Activated T-cell treated with anti-CD3 and anti-CD28 coated beads, Interleukin-2, amount 50 U/mL, for 1 hour (primary cell): ENCODE results near the gene CLDND2.
"Not testable (repeated sequence)": the region's sequence is repeated elsewhere in the genome, so short reads cannot be mapped to it uniquely, and the experiment has no call there.

Experiments
- DNase-seq: peaks from one replicate; pipeline ENCODE4 v3.0.0-alpha.2; 2020

CLDND2 gene, protein sequence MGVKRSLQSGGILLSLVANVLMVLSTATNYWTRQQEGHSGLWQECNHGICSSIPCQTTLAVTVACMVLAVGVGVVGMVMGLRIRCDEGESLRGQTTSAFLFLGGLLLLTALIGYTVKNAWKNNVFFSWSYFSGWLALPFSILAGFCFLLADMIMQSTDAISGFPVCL

DNA sequence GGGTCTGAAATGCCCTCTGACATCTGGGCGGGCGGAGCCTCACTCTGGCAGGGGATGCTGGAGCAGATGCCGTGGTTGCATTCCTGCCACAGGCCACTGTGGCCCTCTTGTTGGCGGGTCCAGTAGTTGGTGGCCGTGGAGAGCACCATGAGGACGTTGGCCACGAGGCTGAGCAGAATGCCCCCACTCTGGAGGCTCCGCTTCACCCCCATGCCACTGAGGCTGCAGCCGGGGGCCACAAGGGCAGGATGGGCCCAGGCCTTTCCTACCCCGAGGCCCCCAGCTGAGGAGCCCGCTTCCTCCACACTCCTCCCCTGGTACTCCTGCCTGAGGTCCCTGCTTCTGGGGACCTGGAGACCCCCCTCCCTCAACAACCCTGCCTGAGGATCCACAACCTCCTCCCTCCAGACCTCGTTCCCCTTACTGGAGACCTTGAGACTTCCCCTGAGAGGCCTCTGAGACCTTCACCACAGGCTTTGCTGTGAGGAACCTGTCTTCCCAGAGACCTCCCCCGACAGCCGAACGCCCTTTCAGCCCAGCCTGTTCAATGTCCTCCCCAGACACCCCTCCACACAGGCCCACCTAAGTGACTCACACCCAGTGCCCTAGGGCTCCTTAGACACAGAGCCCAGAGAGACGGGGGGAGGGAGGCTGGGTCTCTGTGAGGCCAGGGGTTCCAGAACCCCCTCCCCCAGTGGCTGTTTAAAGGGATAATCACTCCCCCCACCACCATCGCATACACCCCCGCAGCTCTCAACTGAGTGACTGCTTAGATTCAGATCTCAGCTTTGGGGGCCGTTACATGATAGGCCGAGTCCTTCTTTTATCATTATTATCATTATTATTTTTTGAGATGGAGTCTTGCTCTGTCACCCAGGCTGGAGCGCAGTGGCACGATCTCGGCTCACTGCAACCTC, at the start of gene CLDND2:
CLDND2 (minus strand) TSS at position 638 of the 917 bp plus-strand sequence; CDS start at position 212, 426 bp downstream.
- peak; percentile 33 for DNase-seq

DNA sequence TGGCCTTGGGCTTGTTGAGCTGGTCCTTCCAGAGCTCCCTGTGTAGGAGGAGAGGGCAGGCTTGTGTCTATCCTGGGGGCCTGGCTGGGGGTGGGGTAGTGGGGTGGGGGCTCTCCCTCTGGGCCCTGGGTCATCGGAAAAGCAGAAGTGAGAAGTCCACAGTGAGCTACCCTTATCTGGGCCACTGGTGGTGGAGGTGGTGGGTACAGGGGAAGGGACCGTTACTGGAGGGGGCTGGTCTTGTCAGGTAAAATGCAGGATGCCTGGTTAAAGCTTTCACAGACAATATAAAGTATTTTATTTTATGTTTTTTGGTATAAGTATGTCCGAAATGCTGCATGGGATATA, 49.0 kb upstream of the CLDND2 start:
- no peak for DNase-seq

DNA sequence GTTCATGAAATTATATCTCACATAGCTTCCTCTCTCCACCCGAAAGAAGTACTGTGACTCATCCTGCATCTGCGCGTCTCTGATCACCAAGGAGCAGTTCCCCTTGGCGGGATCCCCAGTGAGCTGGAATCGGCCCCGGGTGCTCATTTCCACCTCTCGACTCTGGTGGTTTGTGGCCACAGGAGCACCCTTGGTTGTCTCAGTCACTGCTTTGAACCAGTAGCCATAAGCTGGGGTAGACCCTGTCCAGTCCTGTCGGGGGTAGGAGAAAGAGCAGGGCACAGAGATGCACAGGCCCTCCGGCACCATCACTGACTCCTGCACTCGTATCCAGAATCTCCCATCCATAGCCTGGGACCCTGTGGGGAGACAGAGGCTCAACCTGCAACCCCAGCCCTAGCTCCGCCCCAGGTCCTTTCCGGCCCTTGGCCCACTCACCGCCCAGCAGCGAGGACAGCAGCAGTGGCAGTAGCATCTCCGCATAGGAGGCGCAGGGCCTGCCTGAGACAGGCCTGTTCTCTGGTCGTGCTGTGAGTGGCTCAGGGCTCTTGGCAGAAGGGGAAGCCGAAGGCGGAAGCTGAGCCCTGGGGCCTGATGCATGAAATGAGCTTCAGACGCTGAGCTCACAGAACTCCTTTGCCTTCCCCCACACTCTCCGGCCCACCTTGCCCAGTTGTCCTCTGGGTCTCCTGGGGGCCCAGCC, 48.5 kb upstream of the CLDND2 start, which contains the start of gene SIGLEC10:
SIGLEC10 (minus strand) TSS at position 536 of the 703 bp plus-strand sequence; CDS start at position 475, 61 bp downstream.
- DNase-seq: no peak

DNA sequence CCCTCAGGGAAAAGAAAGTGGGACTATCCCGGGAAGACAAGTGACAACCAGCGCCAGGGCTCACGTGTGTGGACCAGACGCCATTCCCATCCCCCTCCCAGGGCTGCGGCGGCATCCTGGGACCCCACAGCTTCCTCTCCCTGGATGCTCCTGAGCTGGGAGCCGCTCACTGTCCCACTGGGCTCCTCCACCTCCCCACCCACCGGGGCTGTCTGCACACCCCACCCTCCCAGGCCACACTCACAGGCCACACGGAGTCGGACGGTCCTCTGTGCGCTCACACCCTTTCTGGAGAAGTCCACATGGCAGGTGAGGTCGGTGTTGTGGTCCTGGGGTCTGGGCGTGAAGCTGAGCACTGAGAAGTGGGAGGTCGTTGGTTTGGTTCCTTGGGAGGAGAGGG, 47.6 kb upstream of the CLDND2 start:
- DNase-seq: not testable (repeated sequence)

DNA sequence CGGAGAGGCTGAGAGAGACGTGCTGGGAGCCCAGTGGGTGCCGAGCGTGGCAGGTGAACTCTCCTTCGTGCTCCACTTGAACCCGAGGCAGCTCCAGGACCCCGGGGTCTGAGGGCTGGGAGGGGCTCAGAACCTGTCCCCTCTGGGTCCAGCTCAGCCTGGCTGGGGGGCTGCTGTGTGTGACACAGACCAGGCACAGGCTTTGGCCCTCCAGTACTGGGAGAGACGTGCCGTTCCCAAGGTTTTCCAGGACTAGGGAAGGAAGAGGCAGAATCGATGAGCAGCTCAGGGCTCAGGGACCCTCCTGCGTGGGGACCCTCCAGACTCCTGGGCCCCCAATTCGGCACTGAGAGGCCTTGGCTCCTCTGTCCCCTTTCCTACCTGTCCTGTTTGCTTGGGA, 46.4 kb upstream of the CLDND2 start:
- no peak for DNase-seq

DNA sequence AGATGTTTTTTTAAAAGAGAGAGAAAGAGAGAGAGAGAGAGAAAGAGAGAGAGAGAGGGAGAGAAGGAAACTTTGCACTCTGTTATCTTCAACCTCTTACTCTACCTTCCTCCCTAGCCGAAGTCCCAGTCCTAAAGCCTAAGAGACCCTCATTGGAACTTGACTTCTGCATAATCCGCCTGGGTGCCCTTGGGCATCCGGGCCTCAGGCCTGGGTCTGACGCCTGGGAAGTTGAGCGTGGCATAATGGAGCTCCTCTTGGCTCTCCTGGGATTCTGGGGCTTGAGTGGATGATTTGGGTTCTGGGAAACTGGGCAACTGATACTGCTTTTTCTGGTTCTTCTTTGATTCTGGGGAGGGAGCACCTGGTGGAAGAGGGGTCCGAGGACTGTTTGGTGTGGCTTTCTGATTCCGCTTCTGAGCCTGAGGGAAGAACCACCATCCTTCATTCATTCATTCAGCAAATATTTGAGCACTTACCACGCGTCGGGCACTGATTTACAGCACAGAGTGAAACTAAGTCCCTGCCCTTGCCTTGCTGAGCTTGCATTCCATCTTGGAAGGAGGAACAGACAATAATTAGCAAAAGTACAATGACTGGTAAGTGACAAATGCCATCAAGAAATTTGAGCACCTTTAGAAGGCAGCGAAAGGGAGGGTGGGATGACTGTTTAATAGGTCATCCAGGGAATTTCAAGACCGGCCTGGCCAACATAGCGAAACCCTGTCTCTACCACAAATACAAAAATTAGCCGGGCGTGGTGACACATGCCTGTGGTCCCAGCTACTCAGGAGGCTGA, 42.3 kb upstream of the CLDND2 start:
- no peak for DNase-seq

DNA sequence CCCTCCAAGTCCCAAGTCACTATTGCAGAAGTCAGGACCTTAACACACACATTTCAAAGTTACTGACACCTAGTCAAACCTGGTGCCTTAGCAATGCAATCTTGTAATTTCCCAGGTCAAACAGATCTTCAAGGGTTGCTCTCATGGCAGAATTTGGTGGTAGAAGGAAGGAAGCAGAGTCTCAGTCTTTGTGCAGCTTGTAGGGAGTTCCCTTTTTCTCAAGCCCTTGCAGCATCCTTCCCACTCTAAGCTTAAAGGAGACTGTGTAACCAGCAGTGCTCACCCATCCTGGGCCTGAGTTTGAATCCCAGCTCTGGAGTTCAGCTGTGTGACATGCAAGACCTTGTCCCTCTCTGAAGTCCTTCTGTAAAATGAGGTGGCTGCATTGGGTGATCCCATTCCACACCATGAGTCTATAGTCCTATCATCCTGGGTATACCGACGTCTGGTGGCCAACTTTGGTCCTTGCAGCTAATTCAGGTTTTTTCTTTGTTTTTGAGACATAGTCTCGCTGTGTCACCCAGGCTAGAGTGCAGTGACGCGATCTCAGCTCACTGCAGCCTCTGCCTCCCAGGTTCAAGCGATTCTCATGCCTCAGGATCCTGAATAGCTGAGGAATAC, 38.8 kb upstream of the CLDND2 start:
- DNase-seq: no peak

DNA sequence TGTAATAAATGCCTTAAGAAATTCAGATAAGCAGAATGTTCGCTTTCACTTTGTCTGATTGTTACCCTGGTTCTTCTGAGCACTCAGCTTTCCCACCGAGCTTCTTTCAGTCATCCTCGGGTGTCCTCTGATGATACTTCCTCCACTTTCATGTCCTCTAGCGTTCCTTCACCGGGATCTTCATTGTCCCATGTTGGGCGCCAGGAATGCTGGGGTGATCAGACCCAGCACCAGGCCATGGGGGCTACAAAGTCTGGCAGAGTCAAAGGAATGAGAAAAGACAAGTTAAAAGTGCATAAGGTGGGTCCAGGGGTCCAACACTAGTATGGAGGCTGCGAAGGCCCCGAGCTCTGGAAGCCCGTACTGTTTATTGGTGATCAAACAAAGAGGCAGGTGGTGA, 33.3 kb upstream of the CLDND2 start:
- DNase-seq: no peak

DNA sequence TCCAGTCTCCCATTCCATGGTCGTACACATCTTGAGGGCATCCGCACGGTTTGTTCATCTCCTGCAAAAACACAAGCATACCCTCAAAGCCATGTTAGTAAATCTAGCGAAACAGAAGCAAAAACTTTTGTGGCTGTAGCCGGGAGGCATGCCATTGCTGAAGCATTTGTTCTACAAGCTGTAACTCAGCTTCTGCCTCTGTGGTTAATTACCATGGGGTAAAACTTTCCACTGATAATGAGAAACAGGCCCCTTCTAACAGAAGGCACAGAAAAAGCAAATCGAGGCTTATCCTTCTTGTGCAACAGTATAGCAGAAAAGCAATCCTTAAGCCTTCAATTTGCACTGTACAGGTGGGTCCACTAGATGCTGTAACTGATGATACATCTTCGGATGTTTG, 31.1 kb upstream of the CLDND2 start:
- not testable (repeated sequence) for DNase-seq

DNA sequence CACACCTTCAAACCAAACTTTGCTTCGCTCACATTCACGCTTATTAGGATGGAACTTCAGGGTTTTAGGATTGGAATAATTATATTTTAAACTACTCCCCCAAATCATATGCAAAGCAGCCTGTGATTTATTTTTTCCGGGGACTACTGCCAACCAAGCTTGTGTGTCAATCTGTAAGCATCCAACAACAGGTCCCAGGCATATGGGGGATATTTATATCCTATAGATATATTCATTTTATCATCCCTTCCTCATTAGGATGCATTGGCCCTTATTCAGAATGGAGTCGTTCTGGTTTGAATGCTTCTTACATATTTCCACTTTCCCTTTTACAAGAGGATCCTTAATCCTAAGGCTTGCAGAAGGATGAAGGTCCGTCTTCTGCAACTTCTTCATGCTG, 30.4 kb upstream of the CLDND2 start:
- DNase-seq: no peak

DNA sequence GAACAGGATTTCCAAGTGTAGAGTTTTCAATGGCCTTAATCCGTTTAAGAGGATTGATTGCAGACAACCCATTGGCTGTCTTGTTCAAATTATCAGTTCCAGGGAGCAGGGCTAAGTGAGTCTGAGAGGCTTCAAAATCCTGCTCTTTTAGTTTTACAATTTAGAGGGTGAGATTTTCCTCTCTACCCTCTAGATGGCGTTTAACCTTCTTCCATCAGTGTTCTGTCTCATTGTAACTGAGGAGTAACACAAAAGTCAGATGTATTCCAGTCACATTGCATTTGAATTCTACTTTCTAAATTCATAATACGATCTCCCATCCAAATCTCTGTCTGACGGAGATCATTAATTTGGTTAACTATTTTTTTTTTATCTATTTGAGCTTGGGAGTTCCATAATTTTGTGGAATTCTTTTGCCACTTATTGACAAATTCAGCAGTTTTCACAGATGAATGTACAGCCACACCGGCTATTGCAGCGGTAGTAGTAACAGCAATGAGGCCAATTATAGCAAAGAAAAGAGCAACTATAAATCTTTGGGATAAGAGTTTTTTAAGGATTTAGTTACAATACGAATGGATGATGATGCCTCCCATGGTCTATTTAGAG, 29.4 kb upstream of the CLDND2 start:
- DNase-seq: no peak

DNA sequence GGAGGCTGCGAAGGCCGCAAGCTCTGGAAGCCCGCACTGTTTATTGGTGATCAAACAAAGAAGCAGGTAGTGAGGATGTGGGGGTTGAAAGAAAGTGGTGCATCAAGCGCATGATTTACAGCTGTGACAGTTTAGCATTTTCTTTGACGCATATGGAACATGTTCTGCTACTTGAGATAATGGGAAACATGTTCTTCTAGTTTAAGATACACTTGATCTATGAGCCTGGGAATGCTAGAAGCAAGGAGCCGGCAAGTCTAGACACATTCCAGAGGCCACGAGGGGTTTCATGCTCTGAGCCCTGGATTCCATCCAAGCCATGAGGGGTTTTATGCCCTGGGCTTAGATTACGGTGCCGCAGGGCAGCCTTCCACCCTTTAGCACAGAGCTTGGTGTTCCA, 28.6 kb upstream of the CLDND2 start:
- DNase-seq: not testable (repeated sequence)

DNA sequence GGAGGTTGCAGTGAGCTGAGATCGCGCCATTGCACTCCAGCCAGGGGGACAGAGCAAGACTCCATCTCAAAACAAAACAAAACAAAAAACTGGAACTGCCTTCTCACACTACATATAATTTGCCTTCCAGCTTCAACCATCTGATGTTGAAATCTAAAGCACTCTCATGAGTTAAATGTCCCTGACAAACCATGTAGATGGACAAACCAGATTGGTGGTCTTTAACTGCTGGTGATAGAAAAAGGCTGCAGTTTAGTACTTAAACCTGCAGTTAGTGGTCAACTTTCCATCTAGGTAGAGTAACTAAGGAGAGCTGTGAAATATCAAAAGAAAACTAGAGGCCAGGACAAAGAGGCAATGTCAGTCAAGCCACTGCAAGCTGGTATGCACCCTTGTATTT, 27.4 kb upstream of the CLDND2 start:
- DNase-seq: no peak

DNA sequence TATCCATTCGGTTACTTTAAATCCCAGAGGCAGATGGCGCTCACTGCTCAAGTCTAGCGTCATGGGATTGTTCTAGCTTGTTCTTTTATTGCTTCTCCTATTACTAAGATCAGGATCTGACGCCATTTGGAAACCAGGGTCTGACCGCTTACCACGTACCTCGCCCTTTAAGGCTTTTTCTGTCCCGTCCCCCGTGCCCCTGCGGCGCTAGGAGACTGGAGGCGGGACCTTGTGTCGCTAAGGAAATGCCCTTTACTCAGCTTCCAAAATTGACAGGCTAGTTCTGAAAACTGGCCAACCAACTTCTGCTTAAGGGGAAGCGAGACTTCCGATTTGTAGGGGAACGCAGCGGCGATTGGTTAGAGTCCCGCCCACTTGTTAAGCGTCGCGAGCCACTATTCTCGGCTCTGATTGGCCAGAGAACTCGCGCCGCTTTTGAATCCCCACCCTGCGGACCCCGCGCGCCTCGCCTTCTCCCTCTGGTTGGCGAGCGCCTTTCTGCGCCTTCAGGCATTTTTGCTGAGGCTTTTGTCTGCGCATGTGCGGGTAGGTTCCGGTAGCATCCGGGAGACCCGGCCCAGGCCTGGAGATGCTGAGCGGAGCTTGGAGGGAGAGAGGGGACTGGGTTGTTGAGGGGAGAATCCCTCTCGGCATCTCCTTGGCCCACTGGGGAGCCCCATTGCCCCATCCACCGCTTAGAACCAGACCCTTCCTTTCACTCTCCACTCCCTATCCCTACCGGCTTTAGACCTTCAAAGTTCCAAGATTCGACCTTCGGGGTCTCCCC, 25.4 kb upstream of the CLDND2 start:
- DNase-seq: peak; percentile 77

DNA sequence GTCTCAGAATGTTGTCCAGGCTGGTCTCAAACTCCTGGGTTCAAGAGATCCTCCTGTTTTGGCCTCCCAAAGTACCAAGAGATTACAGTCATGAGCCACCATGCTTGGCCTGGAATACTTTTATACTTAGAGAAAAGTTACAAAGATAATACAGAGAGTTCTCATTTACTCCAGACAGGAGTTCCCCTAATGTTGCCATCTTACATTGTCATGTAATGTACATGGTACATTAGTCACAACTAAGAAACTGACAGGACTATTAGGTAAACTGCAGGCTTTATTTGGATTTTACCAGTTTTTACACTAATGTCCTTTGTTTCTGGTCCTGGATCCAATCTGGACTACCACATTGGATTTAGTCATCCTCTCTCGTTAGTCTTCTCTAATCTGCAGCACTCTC, 23.9 kb upstream of the CLDND2 start:
- DNase-seq: no peak

DNA sequence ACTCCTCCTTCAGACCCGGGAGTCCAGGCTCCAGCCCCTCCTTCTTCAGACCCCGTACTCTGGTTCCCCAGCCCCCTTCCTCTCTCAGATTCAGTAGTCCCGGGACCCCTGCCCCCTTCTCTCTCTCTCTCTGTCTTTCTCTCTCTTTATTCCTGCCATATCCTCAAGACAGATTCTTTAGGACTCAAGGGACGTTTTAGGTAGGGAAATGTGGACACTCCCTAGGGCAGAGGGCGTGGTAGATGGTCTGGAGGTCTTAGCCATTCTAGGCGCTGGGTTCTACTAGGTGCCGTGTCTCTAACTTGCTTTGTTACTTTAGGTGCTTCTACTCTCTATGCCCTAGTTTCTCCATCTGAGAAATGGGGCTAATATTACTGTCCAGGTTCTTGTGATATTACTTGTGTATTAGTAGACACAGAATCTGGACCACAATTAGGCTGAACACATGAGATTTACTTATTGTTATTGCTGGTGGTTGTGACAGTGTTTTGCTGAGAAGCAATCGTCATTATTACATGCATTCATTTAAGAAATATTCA, 22.3 kb upstream of the CLDND2 start:
- no peak for DNase-seq

DNA sequence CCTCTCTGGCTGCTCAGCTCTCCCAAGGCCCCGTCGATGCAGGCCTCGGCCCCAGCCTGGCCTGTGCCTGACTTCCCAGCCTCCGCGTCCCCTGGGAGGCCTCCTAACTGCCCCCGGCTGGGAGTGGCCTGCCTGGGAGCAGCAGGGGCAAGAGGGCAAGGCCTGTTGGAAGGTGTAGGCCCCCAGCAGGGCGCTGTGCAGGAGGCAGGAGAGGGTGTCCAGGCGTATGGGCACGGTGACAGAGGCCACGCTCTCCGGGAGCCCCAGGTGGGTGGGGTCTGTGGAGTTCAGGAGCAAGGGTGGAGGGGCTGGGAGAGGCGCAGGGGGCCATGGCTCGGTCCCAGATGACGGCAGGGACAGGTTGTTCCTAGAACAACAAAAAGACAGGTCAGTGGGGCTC, 20.3 kb upstream of the CLDND2 start:
- DNase-seq: no peak

DNA sequence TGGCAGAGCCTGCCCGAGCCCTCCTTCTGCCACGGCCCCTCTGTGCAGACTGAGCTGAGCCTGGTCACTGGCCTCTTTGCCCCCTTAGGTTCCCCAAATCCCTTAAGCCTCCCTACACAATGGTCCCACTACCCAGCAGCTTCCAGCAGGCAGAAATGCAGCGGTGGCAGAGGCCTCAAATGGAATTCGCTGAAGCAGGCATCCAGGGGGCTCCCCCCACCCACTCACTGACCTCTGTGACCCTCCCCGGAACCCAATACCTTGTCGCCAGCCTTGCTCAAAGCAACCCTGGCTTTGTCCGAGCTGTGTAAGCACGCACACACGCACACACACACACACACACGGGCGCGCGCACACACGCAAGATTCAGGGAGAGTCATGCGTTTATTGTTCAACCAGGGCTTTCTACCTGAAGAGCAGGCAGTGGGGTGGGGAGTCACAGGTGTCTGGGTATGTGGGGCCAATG, 19.2 kb upstream of the CLDND2 start, which contains the start of gene LIM2:
LIM2 (minus strand) TSS at position 51 of the 466 bp plus-strand sequence. CDS start 531 bp downstream, outside the sequence.
- no peak for DNase-seq

DNA sequence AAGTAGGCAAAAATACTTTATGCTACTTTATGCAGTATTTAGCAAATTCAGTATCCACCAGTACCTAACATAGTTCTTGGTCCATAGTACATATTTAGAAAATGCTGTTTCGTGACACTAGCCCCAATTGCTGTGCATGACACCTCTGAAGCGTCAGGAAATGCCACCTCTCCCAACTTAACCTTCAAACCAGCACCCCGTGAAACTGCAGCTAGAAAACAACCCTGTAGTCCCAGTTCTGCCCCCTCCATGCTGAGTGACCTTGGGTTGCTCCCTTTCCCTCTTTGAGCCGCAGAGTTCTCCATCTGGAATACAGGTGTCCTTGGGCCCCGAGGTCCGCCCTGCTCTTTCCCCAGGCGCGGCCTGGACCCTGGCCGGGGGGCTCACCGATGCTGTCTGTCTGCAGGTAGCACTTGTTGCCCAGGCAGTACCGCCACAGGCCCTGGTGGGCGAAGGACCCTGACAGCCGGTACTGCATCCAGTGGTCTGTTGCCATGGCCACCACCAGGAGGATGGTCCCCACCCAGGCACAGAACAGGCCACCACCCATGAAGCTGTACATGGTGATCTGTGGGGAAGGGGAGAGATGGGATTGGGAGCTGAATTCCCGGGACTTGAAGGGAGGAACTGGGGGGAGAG, 18.2 kb upstream of the CLDND2 start:
- no peak for DNase-seq

DNA sequence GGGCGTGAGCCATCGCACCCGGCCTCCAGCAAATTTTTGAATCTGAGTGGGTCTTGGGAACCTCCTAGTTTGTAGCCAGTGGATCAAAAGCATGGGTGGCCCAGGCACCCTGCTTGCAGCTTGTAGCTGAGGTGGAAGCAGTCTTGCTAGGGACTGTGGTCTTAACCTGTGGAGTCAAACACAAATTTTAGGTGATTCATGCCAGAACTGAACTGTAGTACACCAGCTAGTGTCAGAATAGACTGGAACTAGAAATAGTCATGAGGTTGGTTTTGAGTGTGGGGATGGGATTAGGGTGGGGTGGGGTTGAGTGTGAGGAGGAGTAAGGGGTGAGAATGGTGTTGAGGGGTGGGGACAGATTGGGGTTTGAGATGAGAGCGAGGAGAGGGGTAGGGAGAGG, 13.2 kb upstream of the CLDND2 start:
- no peak for DNase-seq
